NCI-H2081 (cell line): Measurements from ENCODE around the gene EGF.
"Not testable (repeated sequence)": the region's sequence is repeated elsewhere in the genome, so short reads cannot be mapped to it uniquely, and the experiment has no call there.

Experiments
- DNase-seq, 2 experiments: peaks; one replicate each; lab custom pipeline; 2025; lab: John Stamatoyannopoulos, UW

EGF gene

GRCh38 chr4:109912706-109913595 is at the start of gene EGF:
TSS of gene EGF (plus strand) at chr4:109912883. CDS start at chr4:109913336, 453 bp downstream.
- no peak for DNase-seq

- DNase-seq = no peak
Measured at GRCh38 chr4:109864134-109864533, 48.5 kb upstream of the EGF start.

GRCh38 chr4:109870061-109870460 is 42.6 kb upstream of the EGF start:
- DNase-seq = no peak

- no peak for DNase-seq
Measured at GRCh38 chr4:109872065-109872464, 40.6 kb upstream of the EGF start.

GRCh38 chr4:109872950-109873656 is 39.6 kb upstream of the EGF start:
- DNase-seq = no peak

DNA sequence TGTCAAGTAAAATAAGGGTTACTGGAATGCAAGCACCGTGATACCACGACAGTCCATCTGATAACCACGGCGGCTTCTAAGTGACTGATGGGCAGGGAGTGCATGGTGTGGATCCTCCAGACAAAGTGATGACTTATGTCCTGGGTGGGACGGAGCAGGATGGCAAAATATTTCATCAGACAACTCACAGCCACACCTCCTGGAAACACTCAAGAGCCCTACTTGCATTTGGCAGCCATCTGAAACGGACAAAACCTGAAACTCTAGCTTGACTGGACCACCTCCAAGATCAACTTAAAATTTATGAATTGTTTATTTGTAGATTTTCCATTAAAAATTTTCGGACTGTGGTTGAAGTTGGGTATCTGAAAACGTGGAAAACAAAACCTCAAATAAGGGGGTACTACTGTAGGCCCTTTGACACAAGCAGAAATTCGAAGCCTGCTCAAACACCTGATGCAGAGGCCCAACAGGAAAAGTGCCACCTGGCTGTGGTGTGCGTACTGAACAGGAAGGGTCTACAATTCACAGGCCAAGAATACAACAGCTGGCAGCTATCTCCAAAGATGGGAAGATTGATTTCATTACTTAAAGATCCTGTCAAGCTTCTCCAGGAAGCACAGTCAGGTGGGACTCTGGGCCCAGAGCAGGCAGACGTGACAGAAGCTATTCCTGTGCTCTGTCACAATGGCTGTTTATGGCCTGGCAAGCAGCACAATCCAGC is 38.7 kb upstream of the EGF start:
- no peak for DNase-seq

GRCh38 chr4:109875106-109875505 is 37.6 kb upstream of the EGF start:
- DNase-seq = no peak

DNA sequence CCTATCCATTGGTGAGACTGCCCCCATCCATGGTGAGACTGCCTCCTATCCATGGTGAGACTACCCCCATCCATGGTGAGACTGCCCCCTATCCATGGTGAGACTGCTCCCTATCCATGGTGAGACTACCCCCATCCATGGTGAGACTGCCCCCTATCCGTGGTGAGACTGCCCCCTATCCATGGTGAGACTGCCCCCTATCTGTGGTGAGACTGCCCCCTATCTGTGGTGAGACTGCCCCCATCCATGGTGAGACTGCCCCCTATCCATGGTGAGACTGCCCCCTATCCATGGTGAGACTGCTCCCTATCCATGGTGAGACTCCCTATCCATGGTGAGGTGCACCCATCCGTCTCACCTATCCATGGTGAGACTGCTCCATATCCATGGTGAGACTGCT is 37.1 kb upstream of the EGF start:
- not testable (repeated sequence) for DNase-seq

DNA sequence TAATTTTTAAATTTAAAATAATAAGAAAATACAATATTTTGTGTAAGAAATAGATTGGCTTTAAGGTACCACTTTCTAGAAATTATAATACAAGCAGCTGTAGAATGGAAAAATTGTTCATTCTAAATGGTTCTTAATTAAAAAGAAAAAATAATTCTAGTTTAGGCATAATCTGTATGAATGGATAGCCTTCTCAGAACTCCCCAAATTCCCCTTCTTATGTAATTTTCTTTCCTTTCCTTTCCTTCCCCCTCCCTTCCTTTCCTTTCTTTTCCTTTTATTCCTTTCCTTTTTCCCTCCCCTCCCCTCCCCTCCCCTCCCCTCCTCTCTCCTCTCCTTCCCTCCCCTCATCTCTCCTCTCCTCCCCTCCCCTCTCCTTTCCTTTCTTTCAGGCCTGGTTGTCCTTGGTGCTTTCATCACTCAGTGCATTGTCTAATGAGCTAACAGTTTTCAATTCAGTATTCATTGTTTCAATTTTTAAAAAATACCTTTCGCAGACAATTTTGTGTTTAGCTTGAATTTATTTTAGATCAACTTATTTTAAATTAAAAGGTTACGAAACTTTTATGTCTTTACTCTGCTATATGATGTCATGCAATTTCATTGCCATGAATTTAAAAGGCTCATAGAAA is 35.9 kb upstream of the EGF start:
- DNase-seq = no peak

DNA sequence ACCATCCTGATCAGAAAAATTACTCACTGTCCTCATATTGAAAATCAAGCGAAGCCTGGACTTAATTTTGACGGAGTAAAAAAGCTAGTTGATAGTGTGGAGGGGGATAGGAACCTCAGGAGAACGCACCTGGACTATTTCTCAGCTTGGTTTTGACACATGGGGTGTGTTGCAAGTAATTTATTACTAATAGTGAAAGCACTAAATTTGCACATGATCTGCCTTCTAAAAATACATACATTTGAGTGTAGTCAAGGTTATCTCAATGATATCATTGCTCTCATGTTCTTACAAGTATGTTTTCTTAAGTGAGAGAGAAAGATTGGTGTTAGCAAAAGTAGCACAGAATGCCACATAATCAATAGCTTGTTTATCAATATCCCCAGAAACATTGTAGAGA is 35.3 kb upstream of the EGF start:
- no peak for DNase-seq

DNA sequence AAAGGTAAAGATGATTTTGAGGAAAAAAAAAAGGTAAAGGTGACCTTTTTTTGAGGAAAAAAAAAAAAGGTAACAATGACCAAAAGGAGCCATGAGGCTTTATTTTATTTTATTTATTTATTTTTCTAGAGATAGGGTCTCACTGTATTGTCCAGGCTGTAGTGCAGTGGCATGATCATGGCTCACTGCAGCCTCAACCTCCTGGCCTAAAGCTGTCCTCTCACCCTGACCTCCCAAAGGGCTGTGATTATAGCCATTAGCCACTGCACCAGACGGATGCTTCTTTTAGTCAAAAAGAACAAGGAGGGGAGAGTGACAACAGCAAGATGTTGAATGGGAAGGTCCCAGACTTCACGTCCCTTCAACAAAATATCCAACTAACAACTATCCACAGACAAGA is 34.3 kb upstream of the EGF start:
- DNase-seq = no peak

DNA sequence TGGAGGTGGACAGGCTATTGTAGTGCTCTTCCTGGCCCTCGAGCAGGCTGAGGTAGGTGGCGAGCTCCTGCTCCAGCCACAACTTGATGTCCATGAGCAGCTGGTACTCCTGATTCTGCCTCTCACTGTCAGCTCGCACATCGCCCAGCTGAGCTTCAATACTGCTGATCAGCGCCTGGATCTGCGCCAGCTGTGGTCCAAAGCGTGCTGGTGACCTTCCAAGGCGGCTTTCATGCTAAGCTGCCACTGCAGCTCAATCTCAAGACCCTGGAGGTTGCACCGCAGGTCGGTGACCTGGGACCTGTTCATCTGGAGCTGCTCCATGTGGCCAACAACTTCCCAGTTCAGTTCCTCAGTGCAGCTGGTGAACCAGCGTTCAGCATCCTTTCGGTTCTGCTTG is 33.6 kb upstream of the EGF start:
- DNase-seq = no peak

DNA sequence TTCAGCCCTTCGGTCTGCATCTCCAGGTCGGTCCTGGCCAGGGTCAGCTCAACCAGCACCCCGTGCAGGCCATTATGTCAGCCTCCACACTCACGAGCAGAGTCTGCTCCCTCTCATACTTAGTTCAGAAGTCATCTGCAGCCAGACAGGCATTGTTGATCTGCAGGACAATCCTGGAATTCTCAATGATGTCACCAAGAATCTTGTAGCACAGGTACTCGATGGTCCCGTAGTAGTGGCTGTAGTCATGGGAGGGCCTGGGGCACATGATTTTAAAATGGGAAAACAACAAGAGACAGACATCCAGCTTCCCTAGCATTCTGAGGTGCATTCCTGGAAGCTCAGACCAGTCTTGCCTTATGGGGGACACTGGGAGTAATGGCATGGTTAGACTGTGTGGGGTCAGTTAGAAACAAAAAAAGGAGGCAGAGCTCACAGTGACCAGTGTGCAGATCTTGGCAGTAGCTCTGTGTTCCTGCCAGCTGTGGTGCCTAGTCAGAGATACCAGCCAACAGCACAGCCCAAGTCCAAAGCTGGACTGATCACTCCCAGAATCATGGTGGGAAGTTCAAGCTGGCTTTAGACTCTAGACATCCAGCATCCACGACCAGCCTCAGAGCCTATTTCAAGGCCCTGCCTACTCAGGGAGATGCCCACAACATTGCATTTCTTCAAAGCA is 32.9 kb upstream of the EGF start:
- no peak for DNase-seq

DNA sequence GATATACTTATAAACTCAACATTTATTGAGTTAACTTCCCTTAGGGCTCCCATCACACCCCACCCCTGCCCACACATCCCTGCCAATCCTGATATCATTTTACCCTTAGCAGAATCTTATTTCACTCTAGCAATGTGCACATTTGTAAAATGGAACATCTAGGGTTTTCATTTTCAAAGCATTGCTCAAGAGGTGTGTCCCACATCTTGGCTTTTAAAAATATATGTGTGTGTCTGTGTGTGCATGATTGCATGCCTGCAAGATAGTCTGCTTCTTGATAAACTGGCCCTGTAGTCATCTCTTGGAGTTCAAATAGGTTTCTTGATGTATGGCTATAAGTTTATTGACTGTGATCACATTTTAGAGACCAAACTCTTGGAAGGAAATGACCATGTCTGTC is 26.4 kb upstream of the EGF start:
- no peak for DNase-seq

DNA sequence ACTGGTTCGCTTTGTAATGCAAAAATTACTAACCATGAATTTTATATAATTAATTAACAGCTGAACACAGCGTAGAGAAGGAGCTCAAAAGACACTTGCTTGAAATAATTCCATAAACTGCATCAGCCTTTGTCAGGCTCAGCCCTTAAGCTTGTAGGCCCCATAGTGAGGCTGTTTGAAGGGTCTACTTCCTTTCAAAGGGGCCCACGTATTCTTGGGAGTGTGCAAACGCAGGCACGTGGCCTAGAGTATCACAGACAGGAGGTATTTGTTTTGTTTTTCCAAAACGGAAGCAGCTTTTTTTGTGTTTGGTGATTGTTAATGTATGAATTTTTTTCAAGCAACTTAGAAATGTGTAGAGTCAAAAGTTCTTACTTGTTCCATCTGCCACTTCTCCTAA is 25.6 kb upstream of the EGF start:
- no peak for DNase-seq

DNA sequence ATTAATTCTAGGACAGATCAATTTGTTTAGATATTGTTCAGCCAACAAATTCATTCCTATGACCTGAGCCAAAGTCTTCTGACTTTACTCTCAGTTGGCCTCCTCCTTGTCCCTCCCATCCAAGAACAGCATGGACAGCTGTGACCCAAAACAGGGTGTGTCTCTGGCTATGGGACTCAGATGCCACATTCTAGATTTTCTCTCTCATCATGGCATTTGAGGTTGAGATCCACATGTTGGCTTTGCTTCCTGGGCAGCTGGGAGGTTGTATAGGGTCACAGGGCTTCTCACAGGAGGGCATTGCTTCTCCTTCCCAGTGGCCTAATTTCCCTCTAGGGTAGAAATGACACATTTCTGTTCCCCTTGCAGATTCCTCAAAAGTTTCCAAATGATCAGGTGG is 22.6 kb upstream of the EGF start:
- no peak for DNase-seq

GRCh38 chr4:109902559-109903251 is 10.0 kb upstream of the EGF start:
- no peak for DNase-seq

DNA sequence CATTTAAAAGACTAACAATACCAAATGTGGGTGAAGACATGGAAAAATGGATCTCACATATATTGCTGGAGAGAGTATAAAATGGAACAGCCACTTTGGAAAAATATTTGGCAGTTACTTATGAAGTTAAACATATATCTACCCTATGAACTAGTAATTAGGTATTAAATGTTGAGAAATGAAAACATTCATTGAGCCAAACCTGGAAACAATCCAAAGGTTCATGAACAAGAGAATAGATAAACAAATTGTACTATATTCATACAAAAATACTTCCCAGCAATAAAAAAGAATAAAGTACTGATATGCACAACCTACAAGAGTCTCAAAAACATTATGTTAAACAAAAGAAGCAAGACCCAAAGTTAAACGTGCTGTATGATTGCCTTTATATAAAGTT is 4.0 kb upstream of the EGF start:
- DNase-seq = no peak

GRCh38 chr4:109910256-109910655 is 2.4 kb upstream of the EGF start:
- DNase-seq = no peak

DNA sequence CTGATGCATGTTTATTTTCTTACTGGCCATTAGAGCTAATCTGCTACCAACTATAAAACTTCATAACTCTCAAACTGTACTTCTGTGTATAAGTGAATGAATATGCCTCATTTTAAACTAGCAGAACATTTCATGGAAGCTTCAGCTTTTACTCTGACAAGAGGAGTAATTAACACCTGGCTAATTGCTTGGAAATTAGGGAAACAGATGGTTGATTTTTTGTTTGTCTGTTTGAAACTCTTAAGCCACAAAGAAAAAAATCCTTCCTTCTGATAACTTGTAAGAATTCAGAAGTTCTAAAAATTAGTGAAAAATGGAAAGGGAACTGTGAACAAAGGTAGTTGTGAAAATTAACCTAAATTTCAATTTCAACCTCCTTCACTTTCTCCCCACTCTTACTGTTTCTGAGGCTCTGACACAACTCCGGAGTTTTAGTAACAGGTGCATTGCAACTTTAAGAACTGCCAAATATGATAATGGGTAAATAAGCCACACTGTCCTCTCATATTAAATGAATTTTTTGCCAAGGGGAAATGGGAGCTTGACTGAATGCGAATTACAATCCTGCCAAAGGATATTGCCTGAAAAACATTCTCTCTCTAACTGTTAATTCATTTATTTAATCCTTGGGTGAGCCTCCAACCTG is 1.0 kb downstream of the EGF start:
- no peak for DNase-seq

GRCh38 chr4:109914322-109914721 is 1.6 kb downstream of the EGF start:
- DNase-seq = no peak
